Tibial nerve (tissue), 4 donors: ENCODE measurements around the gene EVC2. TPM values are rescaled to one million over a fixed set of nuclear protein-coding genes. Genes with fewer than 3 reads are reported as not detected.
A peak's percentile ranks its signal among the peaks of the same experiment; 100 is the strongest.

Source experiments
- DNase-seq, 2 donors: peaks; one replicate each; pipeline ENCODE4 v3.0.0-alpha.2; 2019; ENCODE audit warnings: low spot score in 2 of 2
- H3K27ac ChIP-seq, 4 donors: fragments of 200-600 bp; sonication (generic) in 3 of 4; one replicate each; pipeline ENCODE4 v1.5.1; 2017 to 2019; ENCODE audit warnings: mild to moderate bottlenecking in 1 of 4
- H3K27me3 ChIP-seq, 2 donors: fragments of 200-600 bp; sonication (generic) in 1 of 2; one replicate each; pipeline versions ENCODE4 v1.5.1 to v1.6.0; 2017 to 2019
- H3K36me3 ChIP-seq, 3 donors: fragments of 200-600 bp; sonication (generic); one replicate each; pipeline ENCODE4 v1.5.1; 2018 to 2019
- H3K4me1 ChIP-seq, 4 donors: fragments of 200-600 bp; sonication (generic) in 3 of 4; one replicate each; pipeline ENCODE4 v1.5.1; 2017 to 2019
- H3K4me3 ChIP-seq, 4 donors: fragments of 200-600 bp; sonication (generic) in 3 of 4; one replicate each; pipeline ENCODE4 v1.5.1; 2017 to 2019; ENCODE audit warnings: mild to moderate bottlenecking in 1 of 4, moderate library complexity in 1 of 4
- H3K9me3 ChIP-seq, 4 donors: fragments of 200-600 bp; sonication (generic) in 3 of 4; one replicate each; pipeline ENCODE4 v1.5.1; 2017 to 2019
- CTCF ChIP-seq, 5 experiments: fragments of 200-600 bp in 3 of 5; fragments of 450-650 bp in 2 of 5; sonication (generic) in 3 of 5; IDR thresholded peaks; one replicate each; pipeline ENCODE4 v1.5.1; 2016 to 2019; ENCODE audit warnings: antibody characterized with exemption in 5 of 5, mild to moderate bottlenecking in 3 of 5, moderate library complexity in 2 of 5
- EP300 ChIP-seq, 2 donors: sonication (generic); formaldehyde crosslinking; IDR thresholded peaks; one replicate each; pipeline ENCODE4 v1.6.1; 2017; ENCODE audit warnings: antibody characterized with exemption in 2 of 2, mild to moderate bottlenecking in 1 of 2
- POLR2A ChIP-seq, 2 donors: fragments of 450-650 bp; IDR thresholded peaks; one replicate each; pipeline ENCODE4 v1.6.1; 2017; ENCODE audit warnings: antibody characterized with exemption in 2 of 2, mild to moderate bottlenecking in 2 of 2, moderate library complexity in 2 of 2
- WGBS, 2 donors: methylation state at CpG; one replicate each; pipeline ENCODE4 v1.1.5; 2018; 5-methylcytosine and 5-hydroxymethylcytosine counted together
- total RNA-seq, 4 donors: library from RNA; depleted of rRNA; stranded (reverse); fragments of >200 nt; gene quantifications; one replicate each; pipeline ENCODE4 v1.1.0, GENCODE V29; 2016

The EVC2 gene
- total RNA-seq, 4 donors from 2014 or later: 26.7 to 37.3 (median 29.0) TPM

GRCh38 chr4:5712517-5712916 lies 4.2 kb upstream of the EVC2 start:
- TF ChIP-seq EP300 (IDR thresholded peaks at IDR 0.05): no peak
- no peak for TF ChIP-seq CTCF (IDR thresholded peaks at IDR 0.05)
- TF ChIP-seq POLR2A (IDR thresholded peaks at IDR 0.05): no peak
- H3K4me1 ChIP-seq: peaks cover 0 to 49% (median 6%) of the 10 kb centered on the region in 4 donors
- peaks cover 0 to 19% (median 4%) of the 10 kb centered on the region in 4 donors for H3K9me3 ChIP-seq
- peak overlapping the region in 2 of 4 donors; percentile 52 to 76 for H3K4me3 ChIP-seq
- DNase-seq: no peak
- H3K36me3 ChIP-seq: peaks cover 0 to 8% (median 0%) of the 10 kb centered on the region in 3 donors
- H3K27ac ChIP-seq: peak overlapping the region in 2 of 4 donors; percentile 83 to 90
- 86 to 90% methylated on average over 7 of the region's 7 CpGs for WGBS, 2 donors
- H3K27me3 ChIP-seq: no peaks in the 10 kb centered on the region

GRCh38 chr4:5711479-5712184 lies 3.3 kb upstream of the EVC2 start:
- no peak for DNase-seq
- H3K36me3 ChIP-seq: peaks cover 0 to 8% (median 0%) of the 10 kb centered on the region in 3 donors
- H3K4me3 ChIP-seq: peak overlapping the region; percentile 49 to 76 (median 52)
- H3K4me1 ChIP-seq: peaks cover 0 to 56% (median 11%) of the 10 kb centered on the region in 4 donors
- no peaks in the 10 kb centered on the region for H3K27me3 ChIP-seq
- WGBS, 2 donors: 23 to 25% methylated on average over 20 to 23 of the region's 52 CpGs
- peak overlapping the region; percentile 51 to 90 (median 76) for H3K27ac ChIP-seq
- TF ChIP-seq EP300 (IDR thresholded peaks at IDR 0.05): peak in 1 of 2 donors; percentile 11
- TF ChIP-seq POLR2A (IDR thresholded peaks at IDR 0.05): no peak
- peaks cover 0 to 19% (median 4%) of the 10 kb centered on the region in 4 donors for H3K9me3 ChIP-seq

- peaks cover 0 to 60% (median 12%) of the 10 kb centered on the region in 4 donors for H3K4me1 ChIP-seq
- peak; percentile 42 to 69 for TF ChIP-seq POLR2A (IDR thresholded peaks at IDR 0.05)
- TF ChIP-seq EP300 (IDR thresholded peaks at IDR 0.05): peak in 1 of 2 donors; percentile 45
- peak in 1 of 5 experiments; percentile 32 for TF ChIP-seq CTCF (IDR thresholded peaks at IDR 0.05)
- peaks cover 0 to 18% (median 4%) of the 10 kb centered on the region in 4 donors for H3K9me3 ChIP-seq
Observed at GRCh38 chr4:5710961-5711478, 2.7 kb upstream of the EVC2 start, which contains the start of gene EVC. TSS of gene EVC (plus strand) at chr4:5711201. CDS start at chr4:5711381, 180 bp downstream.

GRCh38 chr4:5710065-5710960 lies 2.0 kb upstream of the EVC2 start:
- peak overlapping the region; percentile 40 to 76 (median 50) for H3K4me3 ChIP-seq
- WGBS, 2 donors: 17 to 21% methylated on average over 13 of the region's 13 CpGs
- H3K4me1 ChIP-seq: peaks cover 0 to 65% (median 12%) of the 10 kb centered on the region in 4 donors
- peak overlapping the region; percentile 40 to 95 (median 82) for H3K27ac ChIP-seq
- H3K36me3 ChIP-seq: peaks cover 0 to 6% (median 0%) of the 10 kb centered on the region in 3 donors
- no peaks in the 10 kb centered on the region for H3K27me3 ChIP-seq
- no peak for DNase-seq
- H3K9me3 ChIP-seq: peaks cover 0 to 11% (median 3%) of the 10 kb centered on the region in 4 donors
- no peak for TF ChIP-seq EP300 (IDR thresholded peaks at IDR 0.05)
- TF ChIP-seq POLR2A (IDR thresholded peaks at IDR 0.05): no peak
- TF ChIP-seq CTCF (IDR thresholded peaks at IDR 0.05): peak in 3 of 5 experiments; percentile 37 to 59 (median 49)

More at GRCh38 chr4:5710961-5711478, 2.7 kb upstream of the EVC2 start, which contains the start of gene EVC:
- Histone ChIP-seq H3K27me3 (no peaks in the 10 kb centered on the region), H3K36me3 (peaks cover 0 to 8% (median 0%) of the 10 kb centered on the region in 3 donors), H3K27ac (peak within 1 kb of the TSS; percentile 51 to 95 (median 82)), H3K4me3 (peak within 1 kb of the TSS; percentile 49 to 76 (median 52))
- WGBS, 2 donors: 0 to 2% methylated on average over 7 to 8 of the region's 49 CpGs
- peak; percentile 67 to 69 for DNase-seq

GRCh38 chr4:5709207-5709575 lies 832 bp upstream of the EVC2 start:
- 68 to 72% methylated on average over 8 of the region's 8 CpGs for WGBS, 2 donors
- peak overlapping the region; percentile 73 to 95 (median 84) for H3K27ac ChIP-seq
- H3K27me3 ChIP-seq: no peaks in the 10 kb centered on the region
- H3K4me3 ChIP-seq: peak overlapping the region in 3 of 4 donors; percentile 59 to 80 (median 65)
- peaks cover 0 to 3% (median 0%) of the 10 kb centered on the region in 3 donors for H3K36me3 ChIP-seq
- peaks cover 0 to 68% (median 12%) of the 10 kb centered on the region in 4 donors for H3K4me1 ChIP-seq
- H3K9me3 ChIP-seq: no peaks in the 10 kb centered on the region
- DNase-seq: no peak
- no peak for TF ChIP-seq CTCF (IDR thresholded peaks at IDR 0.05)
- TF ChIP-seq EP300 (IDR thresholded peaks at IDR 0.05): no peak
- no peak for TF ChIP-seq POLR2A (IDR thresholded peaks at IDR 0.05)
